Trophoblast cell (in vitro differentiated cells and primary cell): Measurements from ENCODE around the gene C19orf38.
A peak's percentile ranks its signal among the peaks of the same experiment; 100 is the strongest.

Experiments
- DNase-seq, 2 donors: peaks; one replicate each; pipeline ENCODE4 v3.0.0-alpha.2; 2016
- H2AFZ ChIP-seq: 2 replicates; pipeline ENCODE4 v1.6.1; 2013; ENCODE audit warnings: low read length, moderate library complexity, mild to moderate bottlenecking; ENCODE audit not compliant: insufficient read depth, poor library complexity
- H2AK5ac ChIP-seq: 2 replicates; pipeline ENCODE4 v1.6.1; 2013; ENCODE audit warnings: mild to moderate bottlenecking, low read length
- H2BK120ac ChIP-seq: 2 replicates; pipeline ENCODE4 v1.6.1; 2013; ENCODE audit warnings: low read length, mild to moderate bottlenecking, moderate library complexity; ENCODE audit not compliant: insufficient read depth, poor library complexity
- H2BK12ac ChIP-seq: 2 replicates; pipeline ENCODE4 v1.6.1; 2013; ENCODE audit warnings: mild to moderate bottlenecking, low read length, moderate library complexity
- H2BK5ac ChIP-seq: 2 replicates; pipeline ENCODE4 v1.6.1; 2013; ENCODE audit warnings: low read length, low read depth, moderate library complexity, mild to moderate bottlenecking; ENCODE audit not compliant: poor library complexity
- H3K14ac ChIP-seq: 2 replicates; pipeline ENCODE4 v1.6.1; 2013; ENCODE audit warnings: mild to moderate bottlenecking, low read length
- H3K18ac ChIP-seq: 2 replicates; pipeline ENCODE4 v1.6.1; 2013; ENCODE audit warnings: mild to moderate bottlenecking, low read length
- H3K23ac ChIP-seq: 2 replicates; pipeline ENCODE4 v1.6.1; 2013; ENCODE audit warnings: low read length
- H3K27ac ChIP-seq: 2 replicates; pipeline ENCODE4 v1.5.1; 2013; ENCODE audit warnings: low read depth, mild to moderate bottlenecking, inconsistent platforms, low read length, moderate library complexity
- H3K27me3 ChIP-seq: 2 replicates; pipeline ENCODE4 v1.6.1; 2013; ENCODE audit warnings: inconsistent platforms, mild to moderate bottlenecking, low read length, moderate library complexity; ENCODE audit not compliant: insufficient read depth
- H3K36me3 ChIP-seq, 2 experiments: 1 replicate in 1 of 2; 2 replicates in 1 of 2; pipeline ENCODE4 v1.6.1; 2013; ENCODE audit warnings: low read length in 2 of 2, mild to moderate bottlenecking in 2 of 2, moderate library complexity in 1 of 2; ENCODE audit not compliant: insufficient read depth in 2 of 2, control insufficient read depth in 1 of 2
- H3K4ac ChIP-seq: 2 replicates; pipeline ENCODE4 v1.6.1; 2013; ENCODE audit warnings: low read depth, mild to moderate bottlenecking, low read length, moderate library complexity
- H3K4me1 ChIP-seq, 2 experiments: 1 replicate in 1 of 2; 2 replicates in 1 of 2; pipeline ENCODE4 v1.6.1; 2013; ENCODE audit warnings: low read length in 2 of 2, mild to moderate bottlenecking in 2 of 2, moderate library complexity in 1 of 2; ENCODE audit not compliant: insufficient read depth in 2 of 2, control insufficient read depth in 1 of 2
- H3K4me2 ChIP-seq: 2 replicates; pipeline ENCODE4 v1.6.1; 2013; ENCODE audit warnings: inconsistent platforms, mild to moderate bottlenecking, low read length, moderate library complexity
- H3K4me3 ChIP-seq: 2 replicates; pipeline ENCODE4 v1.5.1; 2013; ENCODE audit warnings: mild to moderate bottlenecking, low read depth, low read length, inconsistent platforms
- H3K79me1 ChIP-seq: one replicate; pipeline ENCODE4 v1.6.1; 2013; ENCODE audit warnings: low read length
- H3K79me2 ChIP-seq: 2 replicates; pipeline ENCODE4 v1.6.1; 2013; ENCODE audit warnings: low read length, mild to moderate bottlenecking; ENCODE audit not compliant: control insufficient read depth, insufficient read depth, poor library complexity
- H3K9ac ChIP-seq: 2 replicates; pipeline ENCODE4 v1.6.1; 2013; ENCODE audit warnings: mild to moderate bottlenecking, low read length
- H3K9me3 ChIP-seq: 2 replicates; pipeline ENCODE4 v1.6.1; 2013; ENCODE audit warnings: low read depth, mild to moderate bottlenecking, control low read depth, inconsistent platforms, low read length; ENCODE audit not compliant: insufficient read depth
- H4K12ac ChIP-seq: 2 replicates; pipeline ENCODE4 v1.6.1; 2013; ENCODE audit warnings: low read depth, mild to moderate bottlenecking, low read length, moderate library complexity
- H4K8ac ChIP-seq: 2 replicates; pipeline ENCODE4 v1.6.1; 2013; ENCODE audit warnings: low read depth, mild to moderate bottlenecking, low read length, moderate library complexity
- H4K91ac ChIP-seq: one replicate; pipeline ENCODE4 v1.6.1; 2013; ENCODE audit warnings: low read depth, mild to moderate bottlenecking, low read length, moderate library complexity
- WGBS: extraction: QIAGEN DNeasy Blood & Tissue Kit; methylation state at CpG from one replicate; pipeline ENCODE4 v1.1.7; 2013; ENCODE audit warnings: missing lambda C conversion rate; ENCODE audit not compliant: insufficient read length, insufficient coverage; ENCODE audit errors: extremely low coverage; 5-methylcytosine and 5-hydroxymethylcytosine counted together

C19orf38 gene

DNA sequence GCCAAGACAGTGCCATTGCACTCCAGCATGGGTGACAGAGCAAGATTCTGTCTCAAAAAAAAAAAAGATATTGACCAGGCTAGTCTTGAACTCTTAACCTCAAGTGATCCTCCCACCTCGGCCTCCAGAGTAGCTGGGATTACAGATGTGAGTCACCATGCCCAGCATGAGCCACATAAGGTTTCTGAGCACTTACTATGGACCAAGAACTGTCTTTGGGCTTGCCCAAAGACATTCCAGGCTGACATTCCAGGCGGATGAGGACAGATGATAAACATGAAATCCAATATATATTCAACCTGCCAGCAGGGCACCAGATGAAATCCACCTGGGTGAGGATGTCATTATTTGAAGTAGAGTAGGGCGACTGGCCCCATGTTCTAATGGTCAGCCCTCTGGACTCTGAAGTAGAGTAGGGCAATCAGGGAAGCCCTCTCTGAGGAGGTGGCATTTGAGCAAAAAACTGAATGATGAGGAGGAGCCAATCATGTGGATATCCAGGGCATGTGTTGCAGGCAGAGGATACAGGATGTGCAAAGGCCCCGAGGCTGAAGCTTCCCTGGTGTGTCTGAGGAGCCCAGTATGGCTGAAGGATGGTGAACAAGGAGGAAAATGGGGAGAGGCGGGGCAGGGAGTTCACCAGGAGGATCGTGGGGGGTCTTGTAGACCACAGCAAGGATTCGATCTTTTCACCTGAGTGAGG, 4.0 kb downstream of the C19orf38 start:
- H3K14ac ChIP-seq, result no peak overlapping the region
- H4K91ac ChIP-seq, result no peak overlapping the region
- H3K36me3 ChIP-seq, result no peaks in the 10 kb centered on the region
- H2BK12ac ChIP-seq, result no peak overlapping the region
- no peak overlapping the region for H2BK5ac ChIP-seq
- peak overlapping the region; percentile 40 for H3K23ac ChIP-seq
- H2AFZ ChIP-seq, result no peak overlapping the region
- H3K4me2 ChIP-seq, result no peak overlapping the region
- H3K18ac ChIP-seq, result no peak overlapping the region
- no peaks in the 10 kb centered on the region for H3K79me1 ChIP-seq
- H4K8ac ChIP-seq, result no peak overlapping the region
- no peak overlapping the region for H3K9ac ChIP-seq
- H3K79me2 ChIP-seq, result no peaks in the 10 kb centered on the region
- H3K4me1 ChIP-seq, result no peaks in the 10 kb centered on the region
- H3K27me3 ChIP-seq, result no peaks in the 10 kb centered on the region
- no peak overlapping the region for H2BK120ac ChIP-seq
- WGBS, result no CpG with 5 or more reads among the region's 7 CpGs
- peaks cover 3% of the 10 kb centered on the region for H3K9me3 ChIP-seq
- DNase-seq, result peak; percentile 75 to 81
- no peak overlapping the region for H3K4me3 ChIP-seq
- no peak overlapping the region for H4K12ac ChIP-seq
- H3K27ac ChIP-seq, result no peak overlapping the region
- no peak overlapping the region for H2AK5ac ChIP-seq
- no peak overlapping the region for H3K4ac ChIP-seq

- Histone ChIP-seq H3K79me2 (no peaks in the 10 kb centered on the region), H3K36me3 (no peaks in the 10 kb centered on the region), H3K23ac (no peak overlapping the region), H3K27me3 (no peaks in the 10 kb centered on the region), H3K18ac (no peak overlapping the region), H4K12ac (no peak overlapping the region), H4K91ac (no peak overlapping the region), H2BK120ac (no peak overlapping the region), H3K27ac (no peak overlapping the region), H2BK5ac (no peak overlapping the region), H4K8ac (no peak overlapping the region), H3K14ac (no peak overlapping the region), H2AK5ac (no peak overlapping the region), H2BK12ac (no peak overlapping the region), H3K4me2 (no peak overlapping the region), H2AFZ (no peak overlapping the region), H3K79me1 (no peaks in the 10 kb centered on the region), H3K9me3 (peaks cover 3% of the 10 kb centered on the region), H3K4me3 (no peak overlapping the region), H3K4ac (no peak overlapping the region), H3K9ac (no peak overlapping the region), H3K4me1 (no peaks in the 10 kb centered on the region)
- DNase-seq, result no peak
- no CpG with 5 or more reads among the region's 7 CpGs for WGBS
Observed at GRCh38 chr19:10852941-10853340, 4.7 kb downstream of the C19orf38 start.

DNA sequence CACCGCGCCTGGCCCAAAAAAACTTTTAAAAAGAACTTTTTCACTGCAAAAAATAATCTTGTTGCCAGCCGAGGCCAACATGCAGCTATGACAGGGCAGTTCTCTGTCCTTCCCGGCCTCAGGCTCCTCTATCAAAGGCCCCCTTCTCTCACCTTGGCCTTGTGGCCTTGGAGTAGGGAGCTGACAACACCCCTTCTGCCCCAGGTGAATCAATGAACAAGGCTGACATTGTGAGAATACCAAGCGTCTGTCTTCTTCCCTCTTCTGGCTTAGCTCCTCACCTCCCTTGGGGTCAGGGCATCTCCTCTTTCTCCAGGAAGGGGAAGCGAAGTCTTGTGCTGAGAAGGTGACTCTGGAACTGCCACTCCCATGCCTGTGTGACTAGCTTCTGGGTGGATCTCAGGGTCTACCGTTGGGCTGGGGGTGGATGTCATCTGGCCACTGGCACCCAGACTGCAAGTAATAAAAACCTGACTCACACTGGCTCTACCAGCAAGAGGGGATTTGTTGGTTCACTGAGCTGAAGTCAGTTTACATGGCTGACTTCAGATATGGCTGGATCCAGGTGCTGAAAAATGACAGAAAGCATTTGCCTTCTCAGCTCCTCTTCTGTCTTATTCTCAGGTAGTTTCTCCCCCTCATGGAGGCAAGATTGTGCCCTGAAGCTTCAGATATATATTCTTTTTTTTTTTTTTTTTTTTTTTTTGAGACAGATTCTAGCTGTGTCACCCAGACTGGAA, 6.3 kb downstream of the C19orf38 start:
- no peak overlapping the region for H3K9ac ChIP-seq

DNA sequence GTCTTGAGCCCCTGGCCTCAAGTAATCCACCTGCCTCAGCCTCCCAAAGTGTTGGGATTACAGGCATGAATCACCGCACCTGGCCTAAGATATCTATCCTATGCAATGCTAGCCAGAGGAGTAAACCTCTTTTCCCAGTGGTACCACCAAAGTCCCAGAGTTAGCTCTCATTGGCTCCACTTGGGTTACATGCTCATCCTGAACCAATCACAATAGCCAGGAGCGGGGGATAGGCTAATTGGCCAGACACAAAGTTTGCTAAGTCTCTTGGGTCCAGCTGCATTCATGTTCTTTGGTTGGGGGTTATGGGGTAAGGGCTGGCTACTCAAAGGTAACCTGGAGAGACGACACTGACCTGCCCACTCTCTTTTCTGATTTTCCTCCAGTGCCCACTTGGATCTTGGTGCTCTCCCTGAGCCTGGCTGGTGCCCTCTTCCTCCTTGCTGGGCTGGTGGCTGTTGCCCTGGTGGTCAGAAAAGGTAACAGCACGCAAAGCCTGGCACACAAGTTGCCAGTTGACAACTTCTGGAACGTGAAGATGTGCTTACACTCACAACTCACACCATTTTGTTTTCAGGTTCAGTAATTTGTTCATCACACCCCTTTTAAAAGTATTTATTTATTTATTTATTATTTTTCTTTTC, 7.8 kb downstream of the C19orf38 start:
- no CpG with 5 or more reads among the region's 5 CpGs for WGBS

More for the DNA sequence above, 6.3 kb downstream of the C19orf38 start:
- Histone ChIP-seq H3K4me3 (no peak overlapping the region), H3K14ac (no peak overlapping the region), H3K23ac (no peak overlapping the region), H3K27me3 (no peaks in the 10 kb centered on the region), H4K12ac (no peak overlapping the region), H2AFZ (no peak overlapping the region), H3K4me1 (no peaks in the 10 kb centered on the region), H2BK120ac (no peak overlapping the region), H3K4ac (no peak overlapping the region), H4K8ac (no peak overlapping the region), H2BK12ac (no peak overlapping the region), H3K79me2 (no peaks in the 10 kb centered on the region), H3K18ac (no peak overlapping the region), H3K9me3 (peaks cover 3% of the 10 kb centered on the region), H4K91ac (no peak overlapping the region), H3K27ac (no peak overlapping the region), H3K4me2 (no peak overlapping the region), H2BK5ac (no peak overlapping the region), H2AK5ac (no peak overlapping the region), H3K79me1 (no peaks in the 10 kb centered on the region), H3K36me3 (no peaks in the 10 kb centered on the region)
- WGBS, result no CpG with 5 or more reads among the region's 7 CpGs
- no peak for DNase-seq

More for the DNA sequence above, 7.8 kb downstream of the C19orf38 start:
- Histone ChIP-seq H3K18ac (no peak overlapping the region), H3K9ac (no peak overlapping the region), H3K27me3 (no peaks in the 10 kb centered on the region), H3K36me3 (no peaks in the 10 kb centered on the region), H3K79me1 (no peaks in the 10 kb centered on the region), H3K4ac (no peak overlapping the region), H2BK12ac (no peak overlapping the region), H4K8ac (no peak overlapping the region), H4K12ac (no peak overlapping the region), H3K23ac (no peak overlapping the region), H3K9me3 (peaks cover 3% of the 10 kb centered on the region), H2AK5ac (no peak overlapping the region), H2AFZ (no peak overlapping the region), H3K4me3 (no peak overlapping the region), H3K4me2 (no peak overlapping the region), H2BK5ac (no peak overlapping the region), H3K27ac (no peak overlapping the region), H3K79me2 (no peaks in the 10 kb centered on the region), H2BK120ac (no peak overlapping the region), H3K4me1 (no peaks in the 10 kb centered on the region), H3K14ac (no peak overlapping the region), H4K91ac (no peak overlapping the region)
- DNase-seq, result peak in 1 of 2 donors; percentile 43
